Glutamatergic neuron (in vitro differentiated cells): Measurements from ENCODE around the gene BMS1. TPM values are rescaled to one million over a fixed set of nuclear protein-coding genes. Genes with fewer than 3 reads are reported as not detected.
"Not testable (repeated sequence)": the region's sequence is repeated elsewhere in the genome, so short reads cannot be mapped to it uniquely, and the experiment has no call there.

Experiments
- DNase-seq: peaks from one replicate; pipeline ENCODE4 v3.0.0; 2022
- H3K27ac Mint-ChIP-seq: one replicate; pipeline ENCODE4 v1.8.0; 2020; ENCODE audit warnings: mild to moderate bottlenecking, mixed read lengths, inconsistent platforms; ENCODE audit not compliant: unreplicated experiment
- H3K27me3 Mint-ChIP-seq: one replicate; pipeline ENCODE4 v1.8.0; 2020; ENCODE audit warnings: mild to moderate bottlenecking, moderate library complexity, mixed read lengths, inconsistent platforms; ENCODE audit not compliant: unreplicated experiment
- H3K36me3 Mint-ChIP-seq: one replicate; pipeline ENCODE4 v1.8.0; 2020; ENCODE audit warnings: mild to moderate bottlenecking, mixed read lengths, inconsistent platforms; ENCODE audit not compliant: unreplicated experiment
- H3K4me1 Mint-ChIP-seq: one replicate; pipeline ENCODE4 v1.8.0; 2020; ENCODE audit warnings: mild to moderate bottlenecking, low read depth, mixed read lengths, inconsistent platforms; ENCODE audit not compliant: unreplicated experiment
- H3K4me3 Mint-ChIP-seq: one replicate; pipeline ENCODE4 v1.8.0; 2020; ENCODE audit warnings: mild to moderate bottlenecking, mixed read lengths, inconsistent platforms; ENCODE audit not compliant: unreplicated experiment
- H3K9me3 Mint-ChIP-seq: one replicate; pipeline ENCODE4 v1.8.0; 2020; ENCODE audit warnings: mild to moderate bottlenecking, moderate library complexity, mixed read lengths, inconsistent platforms; ENCODE audit not compliant: unreplicated experiment
- CTCF ChIP-seq: fragments of 200-600 bp; sonication (generic); IDR thresholded peaks from one replicate; pipeline ENCODE4 v1.5.0; 2021; ENCODE audit not compliant: partially characterized antibody, unreplicated experiment
- total RNA-seq: library from RNA; stranded (reverse); fragmentation: NEBNext Ultra II Directional; extraction: Animal tissue kit (Norgen Biotek cat#: 25700); gene quantifications from one replicate; pipeline ENCODE4 v1.2.1, GENCODE V29; 2021; ENCODE audit not compliant: unreplicated experiment

The BMS1 gene
- total RNA-seq, 1 donor from 2014 or later, result 17.3 TPM

GRCh38 chr10:42827201-42827600 is 44.6 kb downstream of the BMS1 start:
- Mint-ChIP-seq H3K36me3 (peaks cover 17% of the 10 kb centered on the region), H3K27me3 (peaks cover 4% of the 10 kb centered on the region), H3K4me1 (peaks cover 8% of the 10 kb centered on the region), H3K9me3 (peaks cover 1% of the 10 kb centered on the region), H3K4me3 (no peak overlapping the region), H3K27ac (peak overlapping the region; percentile 57)
- TF ChIP-seq CTCF, result peak; percentile 54
- peak; percentile 58 for DNase-seq

GRCh38 chr10:42828391-42828790 is 45.8 kb downstream of the BMS1 start:
- not testable (repeated sequence) for H3K9me3 Mint-ChIP-seq, H3K4me3 Mint-ChIP-seq, DNase-seq, H3K4me1 Mint-ChIP-seq, H3K27ac Mint-ChIP-seq, H3K27me3 Mint-ChIP-seq
- peaks cover 17% of the 10 kb centered on the region for H3K36me3 Mint-ChIP-seq

GRCh38 chr10:42830237-42830636 is 47.6 kb downstream of the BMS1 start:
- Mint-ChIP-seq H3K27me3 (peaks cover 4% of the 10 kb centered on the region), H3K4me1 (peaks cover 8% of the 10 kb centered on the region), H3K36me3 (peaks cover 10% of the 10 kb centered on the region), H3K4me3 (no peak overlapping the region), H3K27ac (no peak overlapping the region), H3K9me3 (peaks cover 1% of the 10 kb centered on the region)
- DNase-seq, result no peak
- TF ChIP-seq CTCF, result no peak

GRCh38 chr10:42836096-42836495 is 53.5 kb downstream of the BMS1 start:
- Mint-ChIP-seq H3K4me3 (peak overlapping the region; percentile 46), H3K36me3 (no peaks in the 10 kb centered on the region), H3K27me3 (peaks cover 1% of the 10 kb centered on the region), H3K27ac (no peak overlapping the region), H3K9me3 (no peaks in the 10 kb centered on the region), H3K4me1 (peaks cover 1% of the 10 kb centered on the region)
- TF ChIP-seq CTCF, result no peak
- no peak for DNase-seq

- Mint-ChIP-seq H3K36me3 (no peaks in the 10 kb centered on the region), H3K27ac (no peak overlapping the region), H3K4me1 (peaks cover 1% of the 10 kb centered on the region), H3K27me3 (peaks cover 1% of the 10 kb centered on the region), H3K9me3 (no peaks in the 10 kb centered on the region), H3K4me3 (peak overlapping the region; percentile 57)
- no peak for DNase-seq
- no peak for TF ChIP-seq CTCF
Measured at GRCh38 chr10:42836771-42837468, 54.3 kb downstream of the BMS1 start.

- not testable (repeated sequence) for H3K4me1 Mint-ChIP-seq, H3K36me3 Mint-ChIP-seq, DNase-seq, H3K27me3 Mint-ChIP-seq, H3K27ac Mint-ChIP-seq, H3K4me3 Mint-ChIP-seq, H3K9me3 Mint-ChIP-seq
Measured at GRCh38 chr10:42844810-42845209, 62.2 kb downstream of the BMS1 start.

- not testable (repeated sequence) for DNase-seq, H3K4me1 Mint-ChIP-seq
Measured at GRCh38 chr10:42847261-42847660, 64.7 kb downstream of the BMS1 start.

More at GRCh38 chr10:42847261-42847660, 64.7 kb downstream of the BMS1 start:
- H3K27ac Mint-ChIP-seq, H3K4me3 Mint-ChIP-seq, H3K36me3 Mint-ChIP-seq, H3K9me3 Mint-ChIP-seq, H3K27me3 Mint-ChIP-seq: not testable (repeated sequence)
